GM20000 (cell line): Measurements from ENCODE around the gene FAM120A.

Source experiments
- DNase-seq: peaks from one replicate; pipeline ENCODE4 v3.0.0; 2012; ENCODE audit warnings: low spot score
- TF ChIP-seq, protein P1 (sequence below): IDR thresholded peaks from 2 replicates; pipeline ENCODE4 v1.5.1; 2012; ENCODE audit warnings: mild to moderate bottlenecking, control low read depth; ENCODE audit errors: extremely low read depth, missing control alignments

FAM120A gene

DNA sequence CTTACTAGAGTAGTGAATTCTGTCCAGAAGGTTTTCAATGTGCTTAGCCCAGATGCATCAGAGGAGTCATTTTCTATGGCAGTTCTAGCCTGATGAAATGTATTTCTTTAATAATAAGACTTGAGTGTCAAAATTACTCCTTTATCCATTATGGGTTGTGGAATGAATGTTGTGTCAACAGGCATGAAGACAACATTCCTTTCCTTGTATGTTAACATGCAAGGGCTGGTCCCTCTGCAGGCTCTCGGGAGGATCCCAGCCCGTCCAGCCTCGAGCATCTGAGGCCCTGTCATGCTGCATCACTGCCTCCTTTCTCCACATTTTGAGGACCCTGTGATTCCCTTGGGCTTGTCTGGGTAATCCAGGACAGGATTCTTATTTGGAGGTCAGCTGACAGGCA lies 44.8 kb downstream of the FAM120A start:
- DNase-seq, result no peak
- TF ChIP-seq, protein P1, sequence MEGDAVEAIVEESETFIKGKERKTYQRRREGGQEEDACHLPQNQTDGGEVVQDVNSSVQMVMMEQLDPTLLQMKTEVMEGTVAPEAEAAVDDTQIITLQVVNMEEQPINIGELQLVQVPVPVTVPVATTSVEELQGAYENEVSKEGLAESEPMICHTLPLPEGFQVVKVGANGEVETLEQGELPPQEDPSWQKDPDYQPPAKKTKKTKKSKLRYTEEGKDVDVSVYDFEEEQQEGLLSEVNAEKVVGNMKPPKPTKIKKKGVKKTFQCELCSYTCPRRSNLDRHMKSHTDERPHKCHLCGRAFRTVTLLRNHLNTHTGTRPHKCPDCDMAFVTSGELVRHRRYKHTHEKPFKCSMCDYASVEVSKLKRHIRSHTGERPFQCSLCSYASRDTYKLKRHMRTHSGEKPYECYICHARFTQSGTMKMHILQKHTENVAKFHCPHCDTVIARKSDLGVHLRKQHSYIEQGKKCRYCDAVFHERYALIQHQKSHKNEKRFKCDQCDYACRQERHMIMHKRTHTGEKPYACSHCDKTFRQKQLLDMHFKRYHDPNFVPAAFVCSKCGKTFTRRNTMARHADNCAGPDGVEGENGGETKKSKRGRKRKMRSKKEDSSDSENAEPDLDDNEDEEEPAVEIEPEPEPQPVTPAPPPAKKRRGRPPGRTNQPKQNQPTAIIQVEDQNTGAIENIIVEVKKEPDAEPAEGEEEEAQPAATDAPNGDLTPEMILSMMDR, result no peak

DNA sequence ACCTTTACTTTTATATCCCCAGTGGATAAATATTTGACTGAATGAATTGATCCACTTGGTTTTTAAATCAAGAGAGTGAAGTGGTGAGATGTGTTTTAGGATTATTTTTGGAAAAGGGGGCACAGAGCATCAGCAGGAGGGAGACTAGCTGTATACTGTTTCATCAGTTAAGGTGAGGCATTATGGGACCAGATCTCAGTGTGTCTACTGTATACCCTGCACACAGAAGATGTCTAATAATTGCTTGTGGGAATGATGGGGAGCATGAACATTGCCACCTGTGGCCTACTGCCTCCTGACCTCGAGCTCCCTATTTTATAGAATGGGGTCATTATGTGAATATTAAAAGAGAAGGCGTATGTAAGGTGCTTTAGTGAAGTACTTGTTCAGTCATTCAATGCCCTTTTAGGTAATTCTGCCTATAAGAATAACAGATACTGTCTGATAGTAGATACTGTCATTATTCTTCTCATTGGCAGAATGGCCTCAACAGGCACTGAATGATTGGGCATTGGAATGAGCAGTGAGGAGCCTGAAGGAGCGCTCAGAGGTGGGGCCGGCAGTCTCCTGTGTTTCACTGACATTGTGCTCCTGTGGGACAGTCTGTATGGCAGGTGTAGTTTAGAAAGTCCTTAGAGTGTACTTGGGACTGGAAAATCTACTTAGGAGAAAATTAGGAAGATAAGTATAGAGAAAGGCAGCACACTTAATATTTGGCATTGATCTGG lies 49.2 kb downstream of the FAM120A start:
- no peak for DNase-seq
- TF ChIP-seq, protein P1, result no peak

DNA sequence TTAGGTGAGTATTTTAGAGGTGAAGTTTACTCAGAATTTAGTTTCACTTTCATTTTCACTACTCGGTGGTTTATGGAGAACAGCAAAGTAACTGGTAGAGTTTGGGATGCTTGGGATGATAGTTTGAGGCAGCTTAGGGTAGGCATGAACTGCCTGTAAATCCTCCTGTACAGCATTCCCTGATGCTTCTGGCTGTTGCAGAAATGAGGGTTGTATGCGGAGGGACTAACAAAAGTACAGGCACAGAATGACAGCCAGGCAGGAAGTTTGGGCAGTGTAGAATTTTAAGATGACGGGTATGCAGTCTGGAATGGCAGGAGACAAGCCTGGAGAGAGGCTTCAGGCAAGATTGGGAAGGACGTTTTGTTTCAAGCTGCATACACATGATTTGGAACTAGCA lies 49.9 kb downstream of the FAM120A start:
- no peak for DNase-seq
- TF ChIP-seq, protein P1, result no peak

DNA sequence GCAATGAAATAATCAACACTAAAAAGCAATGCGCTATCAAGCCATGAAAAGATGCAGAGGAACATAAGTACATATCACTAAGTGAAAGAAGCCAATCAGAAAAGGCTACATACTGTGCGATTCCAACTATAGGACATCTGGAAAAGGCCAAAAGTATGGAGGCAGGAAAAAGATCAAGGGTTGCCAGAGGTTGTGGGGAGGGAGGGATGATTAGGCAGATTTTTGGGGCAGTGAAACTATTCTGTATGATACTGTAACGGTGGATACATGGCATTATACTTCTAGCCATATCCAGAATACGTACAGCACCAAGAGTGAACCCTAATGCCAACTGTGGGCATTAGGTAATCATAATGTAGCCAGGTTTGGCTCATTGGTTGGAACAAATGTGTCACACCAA lies 51.9 kb downstream of the FAM120A start:
- DNase-seq, result no peak
- TF ChIP-seq, protein P1, result no peak

DNA sequence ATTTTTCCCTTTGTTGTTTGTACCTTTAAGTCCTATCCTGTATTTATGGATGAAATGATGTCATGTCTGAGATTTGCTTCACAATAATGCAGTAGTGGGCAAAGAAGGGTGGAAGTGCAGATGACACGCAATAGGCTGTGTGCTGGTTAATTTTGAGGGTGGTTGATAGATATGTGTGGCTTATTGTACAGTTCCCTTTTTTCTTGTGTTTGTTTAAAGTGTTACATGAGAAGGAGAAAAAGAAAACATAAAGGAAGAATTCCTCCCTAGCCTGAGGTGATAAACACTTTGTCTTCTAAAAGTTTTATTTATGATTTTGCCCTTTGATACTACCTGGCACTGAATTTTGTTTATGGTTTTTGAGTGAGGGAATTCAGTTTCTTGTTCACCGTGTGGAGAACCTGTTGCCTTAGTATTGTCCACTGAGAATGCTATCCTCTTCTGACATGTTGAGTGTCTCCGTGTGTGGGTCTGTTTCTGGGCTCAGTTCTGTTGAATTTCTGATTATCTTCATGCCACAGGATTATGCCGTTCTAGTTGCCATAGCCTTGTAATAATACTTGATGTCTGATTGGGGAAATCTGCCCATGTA lies 54.2 kb downstream of the FAM120A start:
- DNase-seq, result no peak

DNA sequence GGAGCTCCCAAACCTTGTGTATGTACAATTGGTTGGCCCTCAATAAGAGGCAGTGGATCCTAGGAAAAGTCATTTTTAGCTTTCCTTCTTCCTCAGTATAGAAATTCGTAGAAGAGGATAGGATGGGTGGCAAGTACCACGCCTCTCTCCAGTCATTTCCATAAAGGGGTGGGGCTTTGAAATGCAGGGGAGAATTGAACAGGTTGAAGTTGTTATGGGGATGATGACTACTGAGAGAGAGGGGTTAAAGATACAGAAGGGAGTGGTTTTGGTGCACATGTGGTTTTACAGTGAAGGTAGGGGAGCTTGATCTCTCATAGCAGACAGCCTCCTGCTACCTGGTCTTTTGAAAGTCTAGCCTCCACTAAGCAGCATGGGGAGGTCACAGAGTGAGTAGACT lies 56.3 kb downstream of the FAM120A start:
- TF ChIP-seq, protein P1, result no peak
- DNase-seq, result no peak

More for the DNA sequence above, 54.2 kb downstream of the FAM120A start:
- TF ChIP-seq, protein P1, result no peak

DNA sequence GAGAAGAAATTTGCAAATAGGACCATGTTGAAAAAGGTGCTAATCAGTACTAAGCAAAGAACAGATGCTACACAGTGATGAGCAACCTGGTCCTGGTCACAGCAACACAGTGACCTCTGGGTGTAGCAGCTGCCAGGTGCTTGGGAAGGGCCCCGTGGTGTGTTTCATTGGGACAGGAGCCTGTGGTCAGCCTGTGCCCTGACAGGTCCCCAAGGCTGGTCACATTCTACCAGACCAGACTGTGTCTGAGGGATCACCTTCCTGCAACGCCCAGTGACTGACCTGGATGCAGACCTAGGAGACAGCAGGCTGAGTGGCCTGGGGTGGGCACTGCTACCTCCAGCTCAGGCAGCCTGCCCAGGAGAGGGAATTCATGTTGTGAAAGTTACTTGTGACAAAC lies 56.7 kb downstream of the FAM120A start:
- no peak for DNase-seq
- TF ChIP-seq, protein P1, result no peak
